Stimulated activated CD4-positive, alpha-beta T cell treated with anti-CD3 and anti-CD28 coated beads, Interleukin-2, amount 100 ng/mL, for 4 hours (primary cell): Measurements from ENCODE around the gene HSPBP1.

Experiments used
- DNase-seq: peaks from one replicate; pipeline ENCODE4 v3.0.0-alpha.2; 2020; ENCODE audit warnings: low read depth

HSPBP1 gene

GRCh38 chr19:55212447-55212846 lies 67.5 kb downstream of the HSPBP1 start:
- peak; percentile 22 for DNase-seq
